HG03135 (cell line): ENCODE data around the gene SRGAP2B.
"Not testable (repeated sequence)": the region's sequence is repeated elsewhere in the genome, so short reads cannot be mapped to it uniquely, and the experiment has no call there.

Experiments used
- ATAC-seq: cut with Tn5 transposase; IDR thresholded peaks from one replicate; pipeline ENCODE4 v1.9.1; 2021; ENCODE audit warnings: mild to moderate bottlenecking, moderate library complexity; ENCODE audit not compliant: unreplicated experiment

SRGAP2B gene

GRCh38 chr1:145047553-145047952 is 47.6 kb downstream of the SRGAP2B start:
- peak; percentile 52 for ATAC-seq

GRCh38 chr1:145045571-145046273 is 49.4 kb downstream of the SRGAP2B start:
- not testable (repeated sequence) for ATAC-seq

- ATAC-seq: peak; percentile 72
Observed at GRCh38 chr1:145041519-145041918, 53.6 kb downstream of the SRGAP2B start.

GRCh38 chr1:145036019-145036418 is 59.1 kb downstream of the SRGAP2B start:
- not testable (repeated sequence) for ATAC-seq

GRCh38 chr1:145033523-145033922 is 61.6 kb downstream of the SRGAP2B start:
- ATAC-seq: not testable (repeated sequence)

GRCh38 chr1:145027251-145027650 is 67.9 kb downstream of the SRGAP2B start:
- ATAC-seq: not testable (repeated sequence)

GRCh38 chr1:145025286-145025685 is 69.8 kb downstream of the SRGAP2B start:
- not testable (repeated sequence) for ATAC-seq

GRCh38 chr1:145022259-145022658 is 72.9 kb downstream of the SRGAP2B start:
- not testable (repeated sequence) for ATAC-seq

- ATAC-seq: not testable (repeated sequence)
Observed at GRCh38 chr1:145021749-145022148, 73.4 kb downstream of the SRGAP2B start.

GRCh38 chr1:145019709-145020108 is 75.4 kb downstream of the SRGAP2B start:
- ATAC-seq: not testable (repeated sequence)

GRCh38 chr1:145017725-145018124 is 77.4 kb downstream of the SRGAP2B start:
- ATAC-seq: not testable (repeated sequence)

- ATAC-seq: not testable (repeated sequence)
Observed at GRCh38 chr1:145016492-145016862, 78.7 kb downstream of the SRGAP2B start.

GRCh38 chr1:145015744-145016491 is 79.2 kb downstream of the SRGAP2B start:
- not testable (repeated sequence) for ATAC-seq

GRCh38 chr1:145013353-145013752 is 81.8 kb downstream of the SRGAP2B start:
- not testable (repeated sequence) for ATAC-seq

GRCh38 chr1:145011811-145012210 is 83.3 kb downstream of the SRGAP2B start:
- ATAC-seq: not testable (repeated sequence)

GRCh38 chr1:145010580-145010979 is 84.5 kb downstream of the SRGAP2B start:
- ATAC-seq: not testable (repeated sequence)

GRCh38 chr1:145009928-145010327 is 85.2 kb downstream of the SRGAP2B start:
- not testable (repeated sequence) for ATAC-seq

GRCh38 chr1:145008388-145008787 is 86.7 kb downstream of the SRGAP2B start:
- peak; percentile 47 for ATAC-seq

- not testable (repeated sequence) for ATAC-seq
Observed at GRCh38 chr1:145005142-145005541, 90.0 kb downstream of the SRGAP2B start.

- not testable (repeated sequence) for ATAC-seq
Observed at GRCh38 chr1:145001381-145001780, 93.7 kb downstream of the SRGAP2B start.

GRCh38 chr1:145000743-145001326 is 94.3 kb downstream of the SRGAP2B start:
- not testable (repeated sequence) for ATAC-seq
